Brain microvascular endothelial cell (primary cell): ENCODE data around the gene MAP4.

Experiments
- DNase-seq: peaks from one replicate; pipeline ENCODE4 v3.0.0-alpha.2; 2020
- H3K27ac ChIP-seq: fragments of 250-450 bp; sonication (Bioruptor Pico); 2 replicates; pipeline ENCODE4 v1.5.1; 2020; ENCODE audit warnings: mild to moderate bottlenecking, moderate library complexity
- H3K27me3 ChIP-seq: fragments of 250-450 bp; sonication (Bioruptor Pico); replicated peaks from 2 replicates; pipeline ENCODE4 v1.5.1; 2020; ENCODE audit warnings: mild to moderate bottlenecking
- H3K36me3 ChIP-seq: fragments of 250-450 bp; sonication (Bioruptor Pico); replicated peaks from 2 replicates; pipeline ENCODE4 v1.5.1; 2020; ENCODE audit warnings: mild to moderate bottlenecking
- H3K4me3 ChIP-seq: 2 replicates; pipeline ENCODE4 v1.5.1; 2011; ENCODE audit warnings: low read depth, mild to moderate bottlenecking, control low read depth, low read length, moderate library complexity
- CTCF ChIP-seq: IDR thresholded peaks from 2 replicates; pipeline ENCODE4 v1.5.1; 2011; ENCODE audit warnings: low read depth, mild to moderate bottlenecking, moderate library complexity, low read length, control low read depth, inconsistent platforms; ENCODE audit errors: missing control alignments
- in situ Hi-C: cut with HindIII; loops from 2 replicates; pipeline ENCODE4 v1.10.0; 2017; ENCODE audit warnings: low sequenced_read_pairs, low pct_ligation_motif_present

The MAP4 gene

DNA sequence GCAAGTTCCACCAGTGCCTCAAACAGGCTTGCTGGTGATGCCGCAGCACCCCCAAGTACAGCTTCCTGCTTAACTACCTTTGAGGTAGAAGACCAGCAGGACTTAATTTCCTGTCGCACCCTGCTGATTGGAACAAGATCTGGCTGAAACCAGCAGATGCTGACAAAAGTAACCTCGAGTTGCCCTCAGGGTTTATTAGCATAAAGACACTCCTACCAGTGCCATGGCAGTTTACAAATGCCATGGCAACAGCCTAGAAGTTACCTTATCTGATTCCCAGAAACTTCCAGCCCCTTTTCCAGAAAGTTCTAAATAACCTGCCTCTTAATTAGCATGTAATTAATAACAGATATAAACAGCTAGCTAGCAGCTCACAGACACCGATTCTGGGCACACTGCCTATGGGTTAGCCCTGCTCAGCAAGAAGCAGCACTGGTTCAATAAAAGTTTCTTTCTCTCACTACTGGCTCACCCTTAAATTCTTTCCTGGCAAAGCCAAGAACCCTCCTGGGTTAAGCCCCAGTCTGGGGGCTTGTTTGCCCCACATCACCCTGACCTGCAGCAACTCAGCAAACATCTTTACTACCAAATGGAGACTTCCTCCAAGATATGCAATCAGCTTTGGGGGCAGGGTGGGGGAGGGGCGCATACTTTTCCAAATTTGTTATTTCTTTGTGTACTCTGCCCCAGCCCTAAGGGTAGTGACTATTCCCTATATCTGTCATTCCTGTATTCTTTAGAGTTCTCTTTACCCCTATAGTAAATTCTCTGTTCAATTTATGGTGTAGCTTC, 54.2 kb downstream of the MAP4 start:
- Histone ChIP-seq H3K36me3 (no peaks in the 10 kb centered on the region), H3K27me3 (no peaks in the 10 kb centered on the region), H3K27ac (no peak overlapping the region), H3K4me3 (no peak overlapping the region)
- in situ Hi-C loops = no loop called here
- DNase-seq = no peak
- TF ChIP-seq CTCF = no peak

DNA sequence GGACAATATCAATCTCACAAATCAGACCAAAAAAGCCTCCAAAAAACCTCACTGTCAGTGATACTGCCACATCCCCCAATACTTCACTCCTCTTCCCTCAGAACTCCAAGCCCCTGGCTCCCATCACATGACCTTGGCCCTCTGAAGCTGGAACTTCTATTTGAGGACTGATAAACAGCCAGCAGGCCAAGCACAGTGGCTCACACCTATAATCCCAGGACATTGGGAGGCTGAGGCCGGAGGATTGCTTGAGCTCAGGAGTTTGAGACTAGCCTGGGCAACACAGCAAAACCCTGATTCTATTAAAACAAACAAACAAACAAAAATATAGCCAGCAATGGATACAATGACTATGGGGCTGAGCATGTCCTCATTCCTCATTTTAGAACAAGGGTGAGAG, 55.2 kb downstream of the MAP4 start:
- Histone ChIP-seq H3K36me3 (no peaks in the 10 kb centered on the region), H3K27ac (no peak overlapping the region), H3K27me3 (no peaks in the 10 kb centered on the region), H3K4me3 (no peak overlapping the region)
- DNase-seq = no peak
- no peak for TF ChIP-seq CTCF
- in situ Hi-C loops = no loop called here

DNA sequence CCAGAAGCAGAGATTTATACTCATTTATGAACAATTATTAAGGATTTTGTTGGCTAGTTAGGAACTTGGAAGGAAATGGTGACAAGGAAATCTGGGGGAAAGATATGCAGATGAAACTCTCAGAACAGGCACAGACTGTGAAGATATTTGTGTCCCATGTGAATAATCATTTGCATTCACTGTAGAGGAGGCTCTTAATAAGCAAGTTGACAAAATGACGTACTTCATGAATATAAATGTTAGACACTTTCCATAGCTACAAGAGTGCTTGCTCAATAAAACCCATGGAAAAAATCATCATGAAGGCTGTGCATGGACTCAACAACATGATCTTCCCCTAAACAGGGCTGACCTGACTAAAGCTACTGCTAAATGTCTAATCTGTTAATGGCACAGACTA, 59.7 kb downstream of the MAP4 start:
- no peaks in the 10 kb centered on the region for H3K36me3 ChIP-seq
- in situ Hi-C loops = no loop called here
- H3K27me3 ChIP-seq = no peaks in the 10 kb centered on the region
- no peak for DNase-seq
- TF ChIP-seq CTCF = no peak
- H3K4me3 ChIP-seq = no peak overlapping the region
- H3K27ac ChIP-seq = no peak overlapping the region

DNA sequence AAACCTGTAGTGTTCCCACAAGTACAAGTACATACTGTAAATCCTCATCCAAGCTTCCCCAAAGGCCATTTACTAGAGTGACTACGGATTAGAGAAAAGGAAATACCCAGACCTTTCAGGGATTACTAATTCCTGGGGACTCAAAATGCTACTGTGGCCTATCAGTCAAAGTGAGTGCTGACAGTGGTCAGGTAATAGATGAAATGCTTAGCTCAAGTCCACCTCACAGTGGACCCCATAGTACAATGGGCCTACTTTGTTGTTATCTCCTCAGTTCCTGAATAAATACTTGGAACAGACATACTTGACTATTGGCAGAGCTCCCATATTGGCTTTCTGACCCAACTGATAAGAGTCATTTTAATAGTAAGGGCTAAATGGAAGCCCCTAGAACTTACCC, 61.6 kb downstream of the MAP4 start:
- in situ Hi-C loops = no loop called here
- TF ChIP-seq CTCF = no peak

DNA sequence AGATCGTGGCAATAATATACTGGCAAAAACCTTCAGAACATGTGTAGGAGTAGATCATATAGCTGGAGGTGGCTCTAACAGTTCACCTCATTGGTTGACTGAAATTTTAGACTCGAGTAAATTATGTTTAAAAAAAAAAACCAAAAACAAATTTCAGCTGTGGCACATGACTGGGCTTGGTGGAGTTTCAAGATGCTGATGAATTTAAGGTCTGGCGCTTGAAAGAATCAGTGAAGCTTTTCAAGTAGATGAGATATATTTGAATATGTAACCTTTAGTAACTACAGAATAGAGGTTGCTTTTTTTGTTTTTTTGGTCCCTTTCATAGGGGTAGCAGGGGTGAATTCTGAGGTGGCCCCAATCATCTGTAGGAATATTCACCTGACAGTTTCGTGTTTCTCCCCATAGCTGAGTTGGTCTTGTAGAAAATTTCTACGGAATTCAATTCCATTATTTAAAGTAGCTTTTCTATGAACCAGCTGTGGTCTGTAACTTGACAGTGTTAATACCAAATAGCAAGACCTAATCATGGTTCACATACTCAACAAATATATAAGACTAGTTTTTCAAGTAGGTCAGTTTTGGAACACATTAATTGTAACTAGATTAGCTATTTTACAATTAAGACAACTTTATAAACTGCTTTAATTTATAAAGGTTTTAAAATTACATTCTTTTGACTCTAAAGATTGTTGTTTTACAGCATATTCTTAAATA, 65.6 kb downstream of the MAP4 start:
- no peak for TF ChIP-seq CTCF
- no peak overlapping the region for H3K27ac ChIP-seq
- no peak overlapping the region for H3K4me3 ChIP-seq
- in situ Hi-C loops = no loop called here
- DNase-seq = no peak
- no peaks in the 10 kb centered on the region for H3K27me3 ChIP-seq
- no peaks in the 10 kb centered on the region for H3K36me3 ChIP-seq

More for the DNA sequence above, 61.6 kb downstream of the MAP4 start:
- H3K27me3 ChIP-seq = no peaks in the 10 kb centered on the region
- H3K27ac ChIP-seq = no peak overlapping the region
- DNase-seq = no peak
- H3K4me3 ChIP-seq = no peak overlapping the region
- H3K36me3 ChIP-seq = no peaks in the 10 kb centered on the region
